Measurements from ENCODE around the gene MORN3.

- TF ChIP-seq TBL1XR1 (IDR thresholded peaks at IDR 0.05; ENCODE audit: low read depth, low read length), result no peak
- TF ChIP-seq, protein P1, sequence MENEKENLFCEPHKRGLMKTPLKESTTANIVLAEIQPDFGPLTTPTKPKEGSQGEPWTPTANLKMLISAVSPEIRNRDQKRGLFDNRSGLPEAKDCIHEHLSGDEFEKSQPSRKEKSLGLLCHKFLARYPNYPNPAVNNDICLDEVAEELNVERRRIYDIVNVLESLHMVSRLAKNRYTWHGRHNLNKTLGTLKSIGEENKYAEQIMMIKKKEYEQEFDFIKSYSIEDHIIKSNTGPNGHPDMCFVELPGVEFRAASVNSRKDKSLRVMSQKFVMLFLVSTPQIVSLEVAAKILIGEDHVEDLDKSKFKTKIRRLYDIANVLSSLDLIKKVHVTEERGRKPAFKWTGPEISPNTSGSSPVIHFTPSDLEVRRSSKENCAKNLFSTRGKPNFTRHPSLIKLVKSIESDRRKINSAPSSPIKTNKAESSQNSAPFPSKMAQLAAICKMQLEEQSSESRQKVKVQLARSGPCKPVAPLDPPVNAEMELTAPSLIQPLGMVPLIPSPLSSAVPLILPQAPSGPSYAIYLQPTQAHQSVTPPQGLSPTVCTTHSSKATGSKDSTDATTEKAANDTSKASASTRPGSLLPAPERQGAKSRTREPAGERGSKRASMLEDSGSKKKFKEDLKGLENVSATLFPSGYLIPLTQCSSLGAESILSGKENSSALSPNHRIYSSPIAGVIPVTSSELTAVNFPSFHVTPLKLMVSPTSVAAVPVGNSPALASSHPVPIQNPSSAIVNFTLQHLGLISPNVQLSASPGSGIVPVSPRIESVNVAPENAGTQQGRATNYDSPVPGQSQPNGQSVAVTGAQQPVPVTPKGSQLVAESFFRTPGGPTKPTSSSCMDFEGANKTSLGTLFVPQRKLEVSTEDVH (IDR thresholded peaks at IDR 0.05; ENCODE audit: low read depth, partially characterized antibody), result no peak
- no peak for TF ChIP-seq JUND (IDR thresholded peaks at IDR 0.05; ENCODE audit: low read depth, low read length)
- no peak for TF ChIP-seq NR2C2 (IDR thresholded peaks at IDR 0.05; ENCODE audit: borderline replicate concordance, control insufficient read depth, insufficient read length, low read depth)
- no peak for TF ChIP-seq POLR2AphosphoS5 (IDR thresholded peaks at IDR 0.05; ENCODE audit: low read length)
- TF ChIP-seq GATAD2B (conservative IDR thresholded peaks at IDR 0.05; ENCODE audit: low read depth), result no peak
- no peak for TF ChIP-seq POLR2A (IDR thresholded peaks at IDR 0.05; ENCODE audit: low read depth, low read length)
- no peak for TF ChIP-seq TCF7 (IDR thresholded peaks at IDR 0.05; ENCODE audit: borderline replicate concordance)
- no peak for TF ChIP-seq RFX5 (IDR thresholded peaks at IDR 0.05; ENCODE audit: low read depth, low read length)
These were observed 36.1 kb upstream of the MORN3 start for GRCh38 chr12:121705514-121705913.
